Right lobe of liver (tissue), 4 donors: ENCODE measurements around the gene KCNK4.
"Not testable (repeated sequence)": the region's sequence is repeated elsewhere in the genome, so short reads cannot be mapped to it uniquely, and the experiment has no call there.

Experiments
- CTCF ChIP-seq, 4 donors: fragments of 200-600 bp in 3 of 4; fragments of 450-650 bp in 1 of 4; IDR thresholded peaks; one replicate each; pipeline versions ENCODE4 v1.5.1 to v1.8.0; 2016 to 2022; ENCODE audit warnings: antibody characterized with exemption in 4 of 4, mild to moderate bottlenecking in 2 of 4
- POLR2A ChIP-seq: fragments of 450-650 bp; IDR thresholded peaks from one replicate; pipeline ENCODE4 v1.6.1; 2017; ENCODE audit warnings: antibody characterized with exemption, mild to moderate bottlenecking
- donor health status: DM: no; HTN: no; CAD: no.
- donor health status: DM: no; HTN: no; CAD: no.
- donor health status: DM: no; HTN: yes; CAD: no.

GRCh38 chr11:64323984-64324383 is 32.9 kb downstream of the KCNK4 start:
- not testable (repeated sequence) for TF ChIP-seq CTCF (IDR thresholded peaks at IDR 0.05); POLR2A
